Measurements from ENCODE around the gene DNMT3L. TPM values are rescaled to one million over a fixed set of nuclear protein-coding genes. Genes with fewer than 3 reads are reported as not detected.

DNMT3L gene
- polyA plus RNA-seq, 4 donors, result 0.04 to 0.49 TPM; not detected in 2

DNA sequence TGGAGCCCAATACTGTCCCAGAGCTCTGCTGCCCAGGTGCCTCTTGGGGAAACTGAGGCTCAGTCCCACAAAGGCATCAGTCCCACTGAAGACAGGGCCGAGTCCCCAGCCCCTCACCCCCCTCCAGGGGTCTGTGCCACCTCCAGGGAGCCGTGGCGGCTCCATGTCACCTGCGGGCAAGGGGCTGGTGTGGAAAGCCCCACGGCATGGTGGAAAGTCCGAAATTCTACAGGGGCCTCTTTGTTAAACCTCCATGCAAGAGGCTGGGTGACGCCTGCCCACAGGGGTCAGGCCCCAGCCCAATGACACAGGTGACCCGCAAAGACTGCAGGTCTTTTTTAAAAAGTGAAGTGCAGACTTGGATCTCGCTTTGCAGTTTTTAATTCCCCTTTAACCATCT is 20.7 kb upstream of the DNMT3L start:
- no peak for DNase-seq (ENCODE audit: low read depth in 4 of 4, low spot score in 3 of 4)

- DNase-seq (ENCODE audit: low read depth in 4 of 4, low spot score in 3 of 4), result no peak
Measured at GRCh38 chr21:44281801-44282200, 20.1 kb upstream of the DNMT3L start.

DNA sequence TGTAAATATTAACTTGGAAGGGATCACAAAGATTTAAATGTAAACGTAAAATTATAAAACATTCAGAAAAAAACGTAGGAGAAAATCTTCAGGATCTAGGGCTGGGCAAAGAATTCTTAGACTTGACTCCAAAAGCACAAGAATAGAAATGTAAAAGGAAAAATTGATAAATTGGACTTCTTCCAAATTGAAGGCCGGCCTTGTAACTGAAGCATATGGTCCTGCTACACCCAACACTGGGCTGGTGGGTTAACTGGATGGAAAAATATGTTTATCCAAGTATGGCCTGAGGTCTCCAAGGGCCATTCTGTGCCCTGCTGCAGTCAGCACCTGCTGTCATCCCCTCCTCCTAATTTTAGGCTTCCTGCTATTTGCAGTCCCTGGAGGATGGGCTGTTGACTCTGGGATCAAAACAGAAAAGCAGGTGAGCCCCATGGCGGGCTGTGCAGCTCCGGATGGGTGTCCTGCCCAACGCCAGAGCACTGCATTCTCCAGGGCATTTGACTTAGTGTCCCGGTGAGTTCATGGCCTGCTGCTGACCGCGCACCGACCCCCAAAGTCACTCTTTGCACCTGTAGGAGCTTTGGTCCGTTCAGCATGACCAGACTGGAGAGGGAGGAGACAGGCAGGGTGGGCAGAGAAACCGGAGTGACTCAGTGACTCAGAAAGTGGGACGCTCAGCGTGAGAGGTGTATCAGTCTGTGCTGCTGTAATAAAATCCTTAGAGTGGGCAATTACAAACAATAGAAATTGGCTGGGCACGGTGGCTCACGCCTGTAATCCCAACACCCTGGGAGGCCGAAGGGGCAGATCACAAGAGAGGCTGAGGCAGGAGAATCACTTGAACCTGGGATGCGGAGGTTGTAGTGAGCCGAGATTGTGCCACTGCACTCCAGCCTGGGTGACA is 17.9 kb upstream of the DNMT3L start:
- DNase-seq (ENCODE audit: low read depth in 4 of 4, low spot score in 3 of 4), result no peak

DNA sequence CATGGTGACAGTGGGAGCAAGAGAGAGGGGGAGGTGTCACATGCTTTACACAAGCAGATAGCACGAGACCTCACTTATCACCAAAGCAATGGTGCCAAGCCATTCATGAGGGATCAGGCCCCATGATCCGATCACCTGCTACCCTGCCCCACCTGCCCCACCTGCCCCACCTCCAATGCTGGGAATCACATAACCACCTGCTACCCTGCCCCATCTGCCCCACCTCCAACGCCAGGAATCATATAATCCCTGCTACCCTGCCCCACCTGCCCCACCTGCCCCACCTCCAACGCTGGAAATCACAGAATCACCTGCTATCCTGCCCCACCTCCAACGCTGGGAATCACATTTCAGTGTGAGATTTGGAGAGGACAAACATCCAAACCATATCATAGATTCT is 13.3 kb upstream of the DNMT3L start:
- DNase-seq (ENCODE audit: low read depth in 4 of 4, low spot score in 3 of 4), result no peak

DNA sequence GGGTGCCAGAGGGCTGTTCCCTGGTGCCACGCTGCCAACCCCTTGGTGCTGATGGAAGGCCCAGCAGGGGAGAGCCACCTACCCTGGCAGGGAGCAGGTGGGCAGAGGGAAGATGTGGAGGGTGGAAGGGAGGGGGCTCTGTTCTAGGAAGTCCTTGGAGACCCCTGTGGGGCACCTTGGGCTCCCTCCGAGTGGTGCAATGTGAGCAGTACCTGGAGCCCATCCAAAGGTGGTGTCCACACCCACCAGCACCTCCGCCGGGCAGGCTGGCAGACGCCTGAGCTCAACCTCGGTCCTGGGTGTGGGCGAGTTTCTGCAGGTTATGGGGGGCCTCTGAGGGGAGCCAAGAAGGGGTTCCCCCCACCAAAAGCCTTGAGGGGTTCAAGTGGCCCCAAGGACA is 11.3 kb upstream of the DNMT3L start:
- no peak for DNase-seq (ENCODE audit: low read depth in 4 of 4, low spot score in 3 of 4)

GRCh38 chr21:44272284-44272858 is 10.7 kb upstream of the DNMT3L start:
- no peak for DNase-seq (ENCODE audit: low read depth in 4 of 4, low spot score in 3 of 4)

DNA sequence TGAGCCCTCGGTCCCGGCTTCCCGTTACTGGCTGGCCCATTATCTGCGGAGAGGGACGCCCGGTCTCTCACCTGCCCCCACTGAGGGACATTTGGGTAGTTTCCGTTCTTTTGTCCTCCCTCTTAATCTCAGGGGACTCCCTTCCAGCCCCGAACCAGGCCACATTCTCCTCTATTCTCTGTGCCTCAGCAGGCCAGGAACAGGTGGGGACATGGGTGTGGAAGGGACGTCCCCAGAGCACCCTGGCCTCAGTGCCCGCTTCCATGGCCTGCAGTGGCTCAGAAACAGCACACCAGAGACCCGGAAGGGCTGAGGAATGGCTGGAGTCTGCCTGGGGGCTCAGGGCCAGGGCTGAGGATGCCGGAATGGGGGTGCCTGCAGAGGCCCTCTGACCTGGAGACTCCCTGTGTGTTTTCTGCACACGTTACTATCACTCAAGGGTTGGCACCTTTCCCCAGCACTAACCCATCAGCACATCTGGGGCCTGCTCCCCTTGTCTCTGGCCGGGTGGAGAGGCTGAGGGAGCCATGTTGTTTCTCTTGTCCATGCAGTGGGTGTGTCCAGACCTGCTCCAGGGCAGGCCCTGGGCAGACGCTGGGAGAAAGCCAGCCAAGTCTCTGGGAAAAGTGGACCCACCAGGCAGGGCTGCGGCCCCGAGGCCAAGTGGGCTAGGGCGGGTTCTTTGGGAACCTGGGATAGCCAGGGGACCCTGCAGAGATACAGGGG is 10.0 kb upstream of the DNMT3L start:
- no peak for DNase-seq (ENCODE audit: low read depth in 4 of 4, low spot score in 3 of 4)

GRCh38 chr21:44269090-44269489 is 7.4 kb upstream of the DNMT3L start:
- DNase-seq (ENCODE audit: low read depth in 4 of 4, low spot score in 3 of 4), result no peak

DNA sequence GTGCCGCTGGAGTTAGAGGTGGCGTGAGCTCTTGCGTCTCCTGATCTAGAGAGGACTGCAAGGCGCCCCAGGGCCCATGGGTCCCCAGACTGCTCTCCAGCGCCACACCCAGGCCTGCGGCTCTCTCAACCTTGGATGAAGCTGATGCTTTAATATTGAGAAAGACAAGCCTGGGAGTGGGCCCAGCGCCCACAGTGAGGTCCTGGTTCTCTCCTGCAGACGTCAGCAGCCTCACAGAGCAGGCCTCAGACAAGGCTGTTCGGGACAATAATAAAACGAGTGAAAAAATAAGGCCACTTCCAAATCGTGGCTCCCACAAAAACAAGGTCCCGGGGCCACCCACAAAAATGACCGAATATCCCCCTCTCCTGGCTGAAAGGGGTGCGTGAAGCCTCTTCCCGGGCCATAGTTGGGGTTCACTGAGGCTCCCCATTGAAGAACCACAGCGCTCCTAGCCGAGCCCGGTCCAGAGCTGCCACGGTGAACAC is 6.0 kb upstream of the DNMT3L start:
- no peak for DNase-seq (ENCODE audit: low read depth in 4 of 4, low spot score in 3 of 4)

- DNase-seq (ENCODE audit: low read depth in 4 of 4, low spot score in 3 of 4), result no peak
Measured at GRCh38 chr21:44265734-44266270, 4.1 kb upstream of the DNMT3L start.

GRCh38 chr21:44263768-44264167 is 2.1 kb upstream of the DNMT3L start:
- no peak for DNase-seq (ENCODE audit: low read depth in 4 of 4, low spot score in 3 of 4)

DNA sequence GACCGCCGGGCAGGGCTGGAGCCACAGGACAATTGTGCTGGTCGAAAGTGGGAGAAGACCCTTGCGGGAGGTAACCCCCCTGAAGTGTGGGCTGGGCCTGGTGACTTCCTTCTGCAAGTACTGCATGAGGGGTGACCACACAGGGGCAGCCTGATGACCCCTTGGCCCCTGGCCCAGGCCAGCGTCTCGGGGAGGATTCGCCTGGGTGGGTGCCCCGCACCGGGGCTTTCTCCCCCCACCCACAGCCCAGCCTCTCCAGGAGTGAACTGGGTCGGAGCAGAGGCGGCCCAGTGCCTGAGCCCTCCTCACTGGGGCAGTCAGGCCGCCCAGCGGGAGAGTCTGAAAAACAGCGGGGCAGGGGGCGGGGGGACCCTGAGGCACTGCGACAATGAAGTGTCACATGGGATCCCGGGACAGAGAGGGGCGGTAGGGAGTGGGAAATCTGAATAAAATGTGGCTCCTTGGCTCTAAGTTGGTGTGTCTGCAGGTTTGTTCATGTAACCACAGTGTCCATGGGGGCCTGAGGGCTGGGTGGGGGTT is 1.6 kb upstream of the DNMT3L start:
- peak in 1 of 4 donors; percentile 12 for DNase-seq (ENCODE audit: low read depth in 4 of 4, low spot score in 3 of 4)

DNA sequence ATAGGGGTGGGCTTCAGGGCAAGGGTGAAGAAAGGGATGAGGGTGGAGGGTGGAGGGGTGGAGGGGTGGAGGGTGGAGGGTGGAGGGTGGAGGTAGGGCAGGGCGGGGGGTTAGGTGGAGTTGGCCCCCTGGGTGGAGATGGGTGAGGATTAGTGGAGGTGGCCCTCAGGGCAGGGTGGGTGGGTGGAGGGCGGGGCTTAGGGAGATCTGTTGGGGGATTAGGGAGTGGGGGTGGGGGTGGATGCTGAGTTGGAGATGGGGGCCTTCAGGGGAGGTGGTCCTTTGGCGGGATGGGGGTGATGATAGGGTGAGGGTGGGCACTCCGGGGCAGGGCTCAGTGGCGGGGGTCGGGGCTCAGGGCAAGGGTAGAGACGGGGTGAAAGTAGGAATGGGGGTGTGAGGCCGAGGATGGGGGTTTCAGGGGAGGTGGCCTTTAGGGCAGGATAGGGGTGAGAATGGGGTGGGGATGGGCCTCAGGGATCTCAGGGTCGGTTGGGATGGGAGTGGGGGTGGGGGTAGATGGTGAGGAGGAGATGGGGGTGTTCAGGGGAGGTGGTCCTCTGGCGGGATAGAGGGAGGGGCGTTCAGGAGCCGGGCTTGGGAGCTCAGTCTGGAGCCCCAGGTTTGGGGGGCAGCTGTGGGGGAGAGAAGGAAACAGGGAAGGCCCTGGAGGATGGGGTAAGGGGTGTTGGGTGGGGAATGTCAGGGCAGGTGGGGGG is 800 bp upstream of the DNMT3L start:
- no peak for DNase-seq (ENCODE audit: low read depth in 4 of 4, low spot score in 3 of 4)

DNA sequence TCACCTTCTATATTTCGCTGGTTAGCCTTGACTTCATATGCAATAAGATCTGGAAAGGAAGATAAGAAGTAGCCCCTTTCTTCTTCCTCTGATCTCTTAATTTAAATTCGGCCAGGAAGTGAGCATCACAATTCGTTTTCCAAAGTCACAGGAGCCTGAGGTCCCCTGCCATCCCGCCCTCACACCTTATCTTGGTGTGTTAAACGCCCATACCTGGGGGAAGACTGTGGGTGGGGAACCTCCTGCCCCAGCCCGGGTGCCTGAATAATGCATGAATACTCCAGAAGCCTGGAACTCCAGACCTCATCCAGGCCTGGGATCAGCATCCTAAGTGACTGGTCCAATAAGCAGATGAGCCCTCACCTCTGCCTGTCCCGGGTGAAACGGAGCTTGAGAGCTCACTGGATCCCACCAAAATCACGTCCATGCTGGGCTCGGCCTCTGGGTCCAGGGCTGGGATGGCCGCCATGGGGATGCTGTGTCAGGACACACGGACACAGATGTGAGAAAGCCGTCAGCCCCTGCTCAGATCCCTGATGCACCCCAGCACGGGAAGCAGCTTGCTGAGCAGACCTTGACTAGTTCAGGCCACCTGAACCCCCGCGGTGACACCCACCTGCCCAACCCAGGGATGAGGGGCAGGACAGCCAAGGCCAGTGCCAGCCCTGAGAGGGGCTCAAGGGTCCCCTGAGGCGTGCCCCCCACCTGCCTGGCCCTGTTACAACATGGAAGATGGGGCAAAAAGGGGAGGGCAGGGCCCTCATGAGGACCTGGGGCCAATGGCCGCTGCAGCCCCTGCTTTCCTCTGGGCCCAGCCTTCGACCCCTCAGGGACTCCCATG is 686 bp downstream of the DNMT3L start:
- no peak for DNase-seq (ENCODE audit: low read depth in 4 of 4, low spot score in 3 of 4)

DNA sequence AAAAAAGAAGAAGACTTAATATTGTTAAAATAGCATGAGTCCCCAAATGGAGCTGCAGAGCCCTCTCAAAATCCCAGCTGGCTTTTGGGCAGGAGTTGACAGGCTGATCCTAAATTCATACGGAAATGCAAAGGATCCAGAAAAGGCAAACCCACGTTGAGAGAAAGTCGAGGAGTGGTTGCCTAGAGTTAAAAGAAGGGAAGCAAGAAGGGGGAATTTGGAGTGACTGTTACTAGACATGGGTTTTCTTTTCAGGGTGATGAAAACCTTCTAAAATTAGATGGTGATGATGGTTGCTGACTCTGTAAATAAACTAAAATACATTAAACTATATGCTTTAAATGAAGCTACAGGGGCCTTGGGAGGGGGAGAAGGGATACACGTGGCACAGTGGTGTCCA is 1.6 kb downstream of the DNMT3L start:
- no peak for DNase-seq (ENCODE audit: low read depth in 4 of 4, low spot score in 3 of 4)

DNA sequence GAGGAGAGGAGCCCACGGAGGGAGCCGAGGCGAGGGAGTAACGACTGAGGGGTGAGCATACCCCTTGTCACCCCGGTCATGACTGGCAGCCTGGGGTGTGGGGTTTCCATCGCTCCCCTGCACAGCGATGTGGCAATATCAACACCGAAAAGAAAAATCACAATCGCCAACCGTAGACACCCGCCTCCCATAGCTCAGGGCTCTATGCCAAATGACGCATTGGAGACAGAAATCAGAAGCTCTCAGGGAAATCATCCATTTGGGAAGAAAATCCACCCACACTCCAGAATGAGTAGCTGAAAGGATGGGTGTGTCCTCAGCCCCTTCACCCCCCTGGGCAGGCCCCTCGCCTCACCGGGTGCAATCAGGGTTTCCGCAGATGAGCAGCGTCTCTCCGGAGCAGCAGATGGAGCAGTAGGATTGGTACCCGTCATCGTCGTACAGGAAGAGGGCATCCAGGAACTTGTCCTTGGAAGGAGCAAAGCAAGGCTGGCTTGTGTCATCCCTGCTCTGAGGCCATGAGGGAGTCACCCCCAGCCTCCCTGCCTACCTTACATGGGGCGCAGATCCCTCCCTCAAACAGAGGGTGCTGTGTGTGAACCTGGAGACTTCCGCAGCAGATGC is 2.5 kb downstream of the DNMT3L start:
- DNase-seq (ENCODE audit: low read depth in 4 of 4, low spot score in 3 of 4), result no peak

DNA sequence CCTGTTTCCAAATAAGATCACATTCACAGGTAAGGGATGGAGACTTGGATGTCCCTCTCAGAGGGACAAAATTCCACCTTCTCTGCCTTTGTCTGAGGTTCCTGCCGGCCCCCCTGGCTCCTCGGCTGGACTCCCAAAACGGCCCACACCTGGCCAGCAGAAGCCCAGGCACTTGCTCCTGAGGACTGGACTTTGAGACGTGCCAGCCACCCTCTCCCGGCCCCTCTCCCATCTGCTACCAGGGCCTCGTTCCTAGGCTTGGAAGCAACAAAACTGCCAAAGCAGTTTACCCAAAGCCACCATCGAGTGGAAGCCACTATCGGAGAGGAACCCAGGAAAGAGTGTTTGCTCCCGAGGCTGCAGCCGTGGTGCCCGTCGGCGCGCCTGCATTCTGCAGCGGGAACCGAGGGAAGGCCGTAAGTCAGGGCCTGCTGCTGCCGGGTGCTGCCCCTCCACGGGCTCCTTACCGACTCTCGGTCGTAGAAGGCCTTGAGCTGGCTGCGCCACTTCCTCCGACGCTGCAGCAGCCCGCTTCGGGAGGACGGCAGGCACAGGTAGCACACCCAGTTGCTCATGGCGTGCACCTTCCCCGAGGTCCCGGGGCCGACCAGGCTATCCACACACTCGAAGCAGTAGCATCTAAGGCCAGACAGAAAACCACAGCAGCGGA is 3.5 kb downstream of the DNMT3L start:
- no peak for DNase-seq (ENCODE audit: low read depth in 4 of 4, low spot score in 3 of 4)

- DNase-seq (ENCODE audit: low read depth in 4 of 4, low spot score in 3 of 4), result no peak
Measured at GRCh38 chr21:44255511-44255981, 6.2 kb downstream of the DNMT3L start.
